ENCODE results near the gene ZCCHC4. TPM values are rescaled to one million over a fixed set of nuclear protein-coding genes. Genes with fewer than 3 reads are reported as not detected.

Gene ZCCHC4
- total and polyA plus RNA-seq, 2 of the 8 experiments (the other 6 are each of a cell fraction or from before 2014, with no cell fraction given) = 9.8 to 12.5 TPM

- TF ChIP-seq CHD7 (IDR thresholded peaks at IDR 0.05; ENCODE audit: insufficient replicate concordance, low read length) = no peak
- no peak for TF ChIP-seq GTF2F1 (IDR thresholded peaks at IDR 0.05; ENCODE audit: borderline replicate concordance, low read depth, low read length)
- no peak for TF ChIP-seq HDAC6 (IDR thresholded peaks at IDR 0.05; ENCODE audit: low read depth, low read length)
- no peak for TF ChIP-seq EP300 (IDR thresholded peaks at IDR 0.05; ENCODE audit: borderline replicate concordance in 1 of 2, low read depth in 2 of 2, low read length in 2 of 2)
- no peak for TF ChIP-seq TEAD4 (IDR thresholded peaks at IDR 0.05; ENCODE audit: low read depth, low read length)
- no peak for TF ChIP-seq TAF7 (optimal IDR thresholded peaks at IDR 0.05; ENCODE audit: borderline replicate concordance, low read depth, low read length)
- TF ChIP-seq RXRA (IDR thresholded peaks at IDR 0.05; ENCODE audit: insufficient read depth, low read depth, low read length) = no peak
- no peak for TF ChIP-seq RFX5 (IDR thresholded peaks at IDR 0.05; ENCODE audit: borderline replicate concordance, low read depth, low read length)
- no peak for TF ChIP-seq ZNF274 (IDR thresholded peaks at IDR 0.05; ENCODE audit: borderline replicate concordance, extremely low read depth, low read length)
Observed at GRCh38 chr4:25345744-25346143, 33.2 kb downstream of the ZCCHC4 start (continued).
